Inflammatory macrophage treated with lipopolysaccharide for 1 hour (primary cell): ENCODE results near the gene C1orf198.

Experiments
- DNase-seq, 2 donors: peaks; one replicate each; pipeline ENCODE4 v3.0.0-alpha.2; 2020 to 2022

C1orf198 gene

DNA sequence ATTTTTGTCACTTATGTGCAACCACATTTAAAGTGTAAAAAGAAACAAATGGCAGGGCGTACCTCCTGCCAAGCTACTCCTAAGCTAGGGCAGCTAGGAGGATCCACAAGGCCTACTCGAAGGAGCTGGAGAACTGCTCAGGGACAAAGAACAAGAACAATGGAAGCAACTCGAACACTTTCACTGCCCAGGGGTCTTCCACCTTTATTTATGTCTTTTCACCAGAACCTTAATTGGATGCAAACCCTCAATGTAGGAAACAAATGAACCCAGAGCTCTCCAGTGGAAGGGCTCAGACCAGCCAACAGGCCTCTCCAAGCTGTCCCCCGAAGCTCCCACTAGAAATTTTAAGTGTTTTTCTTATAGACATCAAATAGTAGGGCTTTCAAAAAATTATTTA lies 39.9 kb downstream of the C1orf198 start:
- DNase-seq: no peak

DNA sequence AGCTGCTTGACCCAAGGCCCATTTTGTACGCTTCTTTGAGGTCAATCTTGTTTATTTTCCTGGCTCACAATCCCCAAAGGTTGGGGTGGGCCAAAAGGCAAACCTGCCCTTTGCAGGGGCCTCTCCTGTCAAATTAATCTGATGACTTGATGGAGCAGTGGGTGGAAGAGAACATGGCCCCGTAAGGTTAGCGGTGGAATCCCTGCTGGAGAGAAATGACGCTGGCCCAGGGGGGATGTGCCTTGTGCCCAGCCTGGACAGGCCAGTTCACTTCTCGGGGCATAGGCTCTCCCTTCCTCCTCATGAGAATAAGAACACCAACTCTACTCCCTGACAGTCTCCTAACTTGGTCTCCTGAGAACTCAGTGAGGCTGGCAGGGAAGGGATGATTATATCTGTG lies 40.5 kb downstream of the C1orf198 start:
- DNase-seq: no peak

DNA sequence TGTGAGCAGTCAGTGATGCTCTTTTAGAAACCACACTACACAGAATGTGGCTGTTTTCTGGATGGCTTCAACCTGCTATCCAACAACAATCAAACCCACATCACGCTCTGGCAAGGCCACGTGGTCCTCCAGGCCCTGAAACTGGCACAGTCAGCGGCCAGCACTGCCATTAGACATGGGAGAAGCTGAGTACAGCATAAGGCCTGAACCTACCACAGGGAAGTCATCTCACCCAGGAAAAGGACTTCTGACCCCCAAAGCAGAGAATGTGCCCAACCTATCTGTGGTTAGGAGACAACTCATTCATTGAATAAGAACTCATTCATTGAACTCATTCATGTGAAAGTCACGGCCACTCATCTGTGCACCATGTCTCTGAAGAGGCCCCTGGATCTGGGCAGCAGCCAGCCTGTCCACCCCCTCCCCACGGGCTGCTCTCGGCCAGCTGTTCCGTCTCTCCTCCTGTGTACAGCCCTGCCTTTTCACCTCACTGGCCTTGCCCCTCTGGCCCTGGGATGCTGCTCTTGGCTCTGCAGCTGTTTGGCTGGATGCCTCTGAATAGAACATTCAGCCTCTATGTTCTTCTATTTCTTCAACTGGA lies 41.1 kb downstream of the C1orf198 start:
- DNase-seq: no peak

DNA sequence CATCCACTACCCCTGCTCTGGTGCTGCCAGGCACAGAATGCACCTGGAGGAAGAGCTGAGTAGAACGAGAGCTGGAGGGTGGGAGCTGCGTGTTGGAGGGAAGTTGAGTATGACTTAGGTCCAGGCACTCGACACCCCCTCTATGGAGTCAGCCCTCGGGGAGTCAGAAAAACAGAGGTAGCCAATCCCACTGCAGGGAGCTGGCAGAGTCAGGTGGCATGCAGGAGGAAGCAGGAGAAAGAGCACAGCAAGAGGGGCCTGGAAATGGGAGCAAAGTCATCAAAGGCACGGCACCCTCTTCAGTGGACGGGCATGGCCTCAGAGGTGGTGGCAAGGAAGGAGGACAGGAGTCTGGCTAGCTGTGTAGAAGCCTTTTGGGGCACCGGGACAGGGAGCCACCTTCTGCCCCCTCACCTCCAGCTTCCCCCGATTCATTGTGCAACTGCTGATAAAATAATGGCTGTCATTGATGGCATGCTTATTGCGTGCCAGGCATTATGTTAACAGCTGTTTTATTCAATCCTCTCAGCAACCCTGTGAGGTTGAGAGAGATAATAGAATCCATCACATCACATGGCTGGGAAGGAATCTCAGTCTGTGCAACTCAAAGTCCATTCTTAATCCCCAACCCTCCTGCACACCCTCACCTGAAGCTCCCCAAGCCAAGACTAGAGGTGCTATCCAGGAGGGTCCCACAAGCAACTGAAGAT lies 42.0 kb downstream of the C1orf198 start:
- DNase-seq: no peak

DNA sequence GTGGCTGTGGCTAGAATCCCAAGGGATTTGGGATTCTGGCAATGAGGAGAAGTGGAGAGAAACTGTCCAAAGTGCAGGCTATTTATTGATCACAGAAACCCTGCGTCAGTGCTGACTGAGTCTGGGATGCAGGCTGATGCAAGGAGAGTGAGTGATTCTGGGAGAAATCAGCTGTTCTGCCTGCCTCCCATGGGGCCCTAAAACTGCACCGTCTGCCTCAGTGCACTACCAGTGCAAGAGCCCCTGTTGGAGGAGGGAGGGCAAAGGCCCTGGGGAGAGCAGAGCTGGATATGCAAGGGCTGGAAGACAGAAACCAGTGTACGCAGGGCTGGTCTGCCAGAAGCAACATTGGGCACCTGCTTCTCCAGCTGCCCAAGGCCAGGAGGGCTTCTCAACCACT lies 42.6 kb downstream of the C1orf198 start:
- DNase-seq: no peak

GRCh38 chr1:230824919-230825721 lies 43.2 kb downstream of the C1orf198 start:
- DNase-seq: peak; percentile 74 to 83

GRCh38 chr1:230824551-230824918 lies 43.8 kb downstream of the C1orf198 start:
- DNase-seq: no peak

- DNase-seq: no peak
Measured at GRCh38 chr1:230823931-230824381, 44.4 kb downstream of the C1orf198 start.

DNA sequence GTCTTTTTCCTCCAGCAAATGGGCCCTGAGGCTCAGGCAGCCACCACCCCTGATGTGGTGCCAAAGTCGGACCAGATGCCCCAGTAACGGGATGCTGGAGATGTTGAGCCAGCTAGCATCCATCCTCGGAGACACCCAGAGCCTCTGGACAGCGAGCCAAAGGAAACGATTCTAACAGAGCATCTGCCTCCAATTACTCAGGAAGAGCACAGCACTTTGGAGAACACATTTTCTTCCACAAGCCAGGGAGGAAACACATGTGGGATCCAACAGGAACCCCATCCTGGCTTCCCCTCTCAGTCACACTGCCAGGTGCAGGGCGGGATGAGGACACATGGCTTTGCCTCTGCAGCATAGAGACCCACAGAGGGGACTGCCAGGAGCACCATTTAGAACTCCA lies 44.9 kb downstream of the C1orf198 start:
- no peak for DNase-seq

GRCh38 chr1:230822092-230822581 lies 46.2 kb downstream of the C1orf198 start:
- no peak for DNase-seq

GRCh38 chr1:230821346-230821745 lies 47.0 kb downstream of the C1orf198 start:
- DNase-seq: no peak

- no peak for DNase-seq
Measured at GRCh38 chr1:230820568-230820967, 47.8 kb downstream of the C1orf198 start.

DNA sequence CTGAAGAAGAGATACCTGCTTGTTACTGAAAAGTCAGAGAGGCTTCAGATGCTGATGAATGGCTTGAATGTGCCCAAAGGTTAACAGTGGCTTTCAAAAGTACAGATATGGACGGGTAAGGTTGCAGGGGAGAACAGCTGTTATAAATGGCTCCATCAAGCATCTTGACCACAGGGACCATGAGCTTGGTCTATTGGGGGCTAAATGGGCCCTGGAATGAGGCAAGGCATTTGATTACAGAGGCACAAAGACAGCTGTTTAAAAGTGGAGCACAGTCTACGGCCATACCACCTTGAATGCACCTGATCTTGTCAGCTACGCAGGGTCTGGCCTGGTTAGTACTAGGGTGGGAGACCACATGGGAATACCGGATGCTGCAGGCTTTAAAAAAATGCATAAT lies 48.3 kb downstream of the C1orf198 start:
- DNase-seq: no peak

DNA sequence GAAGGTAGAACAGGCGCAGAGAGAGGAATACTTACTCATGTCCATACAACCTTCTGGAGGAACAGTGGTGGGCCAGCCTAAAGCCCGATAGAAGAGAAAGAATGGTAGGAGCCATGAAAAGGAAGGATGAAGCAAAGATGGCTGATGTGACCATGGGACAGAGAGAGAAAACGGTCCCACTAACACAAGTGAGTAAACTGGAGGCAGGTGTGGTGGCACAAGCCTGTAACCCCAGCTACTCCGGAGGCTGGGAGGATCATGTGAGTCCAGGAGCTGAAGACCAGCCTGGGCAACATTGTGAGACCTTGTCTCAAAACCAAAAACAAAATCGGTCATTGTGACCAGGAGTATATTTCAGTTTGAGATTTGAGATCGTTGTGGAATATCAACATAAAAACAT lies 49.4 kb downstream of the C1orf198 start:
- no peak for DNase-seq

- no peak for DNase-seq
Measured at GRCh38 chr1:230818367-230818766, 50.0 kb downstream of the C1orf198 start.

DNA sequence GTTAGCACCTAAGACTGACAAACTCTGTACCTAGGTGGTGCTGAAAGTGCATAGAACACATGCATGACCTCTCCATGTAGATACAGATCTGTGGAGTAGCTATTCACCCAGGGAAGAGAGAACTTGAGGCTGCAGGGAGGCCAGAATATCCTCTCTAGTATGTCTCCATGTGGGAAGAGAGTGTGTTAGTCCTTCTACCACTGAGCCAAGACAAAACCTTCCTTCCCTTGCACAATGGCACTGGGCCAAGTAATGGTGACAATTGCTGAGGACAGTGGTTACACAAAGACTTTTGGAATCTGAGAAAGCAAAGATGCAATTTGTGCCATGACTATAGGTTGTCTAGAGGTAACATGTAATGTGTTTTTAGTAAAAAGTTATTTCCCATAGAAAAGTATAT lies 52.3 kb downstream of the C1orf198 start:
- DNase-seq: no peak

DNA sequence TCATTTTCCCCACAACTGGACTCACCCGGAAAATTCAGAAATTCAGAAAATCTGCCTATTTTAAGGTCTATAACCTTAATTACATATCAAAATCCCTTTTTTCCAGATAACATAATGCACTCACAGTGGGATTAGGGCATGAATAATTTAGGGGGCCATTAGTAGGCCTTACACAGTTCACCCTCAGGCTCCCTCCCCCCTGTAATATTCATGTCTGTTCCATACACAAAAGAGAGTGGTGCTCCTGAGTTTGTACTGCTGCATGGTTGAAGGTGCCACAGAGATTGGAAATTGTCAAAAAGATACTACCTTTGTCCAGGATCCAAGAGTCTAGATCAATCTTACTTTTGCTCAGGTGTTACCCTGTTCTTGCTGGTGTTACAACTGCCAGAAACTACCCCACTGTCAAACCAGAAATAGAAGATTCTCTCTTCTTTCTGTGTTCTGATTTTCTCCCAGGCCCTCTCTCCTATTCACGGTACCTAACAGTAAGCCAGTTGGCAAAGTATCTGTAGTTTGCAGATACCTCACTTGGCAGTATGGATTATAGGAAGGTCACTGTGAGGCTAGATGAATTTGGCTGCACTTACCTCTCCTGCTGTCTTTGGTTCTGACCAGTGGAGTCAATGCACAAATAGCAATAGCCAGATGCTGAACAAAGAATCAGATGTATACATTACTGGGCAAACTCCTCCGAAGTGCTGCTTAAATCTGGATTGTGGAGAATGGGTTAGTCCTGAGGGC lies 53.2 kb downstream of the C1orf198 start:
- DNase-seq: no peak

GRCh38 chr1:230812568-230812967 lies 55.8 kb downstream of the C1orf198 start:
- DNase-seq: no peak

DNA sequence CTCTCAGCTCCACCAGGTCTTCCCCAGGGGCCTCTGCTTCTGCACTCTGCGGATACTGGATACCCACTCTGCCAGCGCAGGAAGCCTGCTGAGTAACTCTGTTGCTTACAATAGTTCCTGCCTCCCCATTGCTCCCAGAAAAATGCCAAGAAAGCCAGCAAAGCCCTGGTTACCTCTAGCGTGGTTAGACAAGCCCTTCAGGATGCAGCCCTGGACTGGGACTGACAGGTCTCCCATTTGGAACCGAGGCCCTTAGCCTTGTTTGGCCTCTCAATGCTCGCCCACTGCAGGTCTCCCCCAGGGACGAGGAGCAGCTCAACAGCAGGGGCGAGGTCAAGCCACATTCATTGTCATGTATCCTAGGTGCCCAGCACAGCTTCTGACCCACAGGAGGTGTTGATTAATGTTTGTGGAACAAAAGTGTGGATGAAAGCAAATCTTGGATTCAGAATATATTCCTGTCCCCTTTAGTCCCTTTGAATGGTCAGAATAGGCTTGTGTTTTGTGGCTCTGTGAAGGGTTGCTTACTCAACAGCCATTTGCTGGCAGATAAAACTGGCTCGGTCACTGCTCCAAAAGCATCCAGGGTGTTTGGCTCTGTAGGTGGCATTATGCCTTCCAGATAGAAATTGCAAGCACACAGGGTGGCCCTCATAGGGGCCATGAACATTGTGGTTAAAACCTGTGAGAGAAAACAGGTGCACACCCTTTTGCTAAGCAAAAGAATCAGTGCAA lies 58.9 kb downstream of the C1orf198 start:
- DNase-seq: no peak

- no peak for DNase-seq
Measured at GRCh38 chr1:230808281-230808872, 59.9 kb downstream of the C1orf198 start.

DNA sequence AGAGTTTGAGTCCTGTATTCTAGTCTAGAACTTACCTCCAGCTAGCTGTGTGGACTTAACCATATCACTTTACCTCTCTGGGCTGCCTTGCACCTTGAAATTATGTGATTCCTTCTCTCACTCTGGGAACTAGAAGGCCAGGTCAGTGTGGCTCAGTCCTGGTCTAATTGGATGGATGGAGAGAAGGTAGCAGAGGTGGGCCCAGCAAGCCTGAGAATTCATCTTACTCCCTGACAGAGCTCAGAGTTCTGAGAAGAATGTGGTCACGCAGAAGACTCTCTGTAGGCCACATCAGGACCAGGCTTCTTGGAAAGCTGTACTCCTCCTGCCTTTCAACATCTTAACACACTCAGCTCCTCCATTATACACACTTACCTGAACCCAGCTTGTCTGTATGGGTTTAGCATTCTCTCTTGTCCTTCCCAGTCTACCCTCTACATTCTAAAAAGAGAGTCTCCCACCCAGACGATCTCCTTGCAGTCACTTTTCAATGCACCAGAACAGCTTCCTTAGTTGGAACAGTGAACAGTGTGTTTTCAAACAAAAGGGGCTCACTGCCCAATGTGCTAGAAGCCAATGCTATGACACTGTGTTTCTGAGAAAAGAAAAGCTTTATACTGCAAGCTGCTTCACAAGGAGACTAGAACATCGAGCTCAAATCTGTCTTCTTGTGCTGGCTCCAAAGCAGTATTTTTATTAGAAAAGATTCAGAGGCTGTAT lies 60.6 kb downstream of the C1orf198 start:
- no peak for DNase-seq
